ENCODE results near the gene OR9Q2. TPM values are rescaled to one million over a fixed set of nuclear protein-coding genes. Genes with fewer than 3 reads are reported as not detected.

OR9Q2 gene
- polyA plus RNA-seq (2013, experiment 1 of 4) = not detected
- polyA plus RNA-seq (2013, experiment 2 of 4) = not detected
- not detected for polyA plus RNA-seq (2013, experiment 3 of 4)
- polyA plus RNA-seq (2013, experiment 4 of 4) = not detected

GRCh38 chr11:58188770-58189169 lies at the start of gene OR9Q2:
OR9Q2 (plus strand) TSS chr11:58189070; CDS start chr11:58190491, 1,421 bp downstream.
- Histone ChIP-seq H3K4me3 (ENCODE audit: insufficient read depth, low read depth, low read length) (no peak within 1 kb of the TSS), H3K9me3 (ENCODE audit: control insufficient read depth, low read length) (no peaks in the 10 kb centered on the region), H3K27ac (ENCODE audit: insufficient read depth, low read depth, low read length, poor library complexity, severe bottlenecking) (no peak within 1 kb of the TSS), H3K36me3 (ENCODE audit: control insufficient read depth, insufficient read depth, low read length) (no peaks in the 10 kb centered on the region), H3K27me3 (ENCODE audit: control insufficient read depth, insufficient read depth, low read length, poor library complexity, severe bottlenecking) (no peaks in the 10 kb centered on the region), H3K4me1 (ENCODE audit: control insufficient read depth, insufficient read depth, low read length) (no peaks in the 10 kb centered on the region)
- 85 to 88% methylated on average over 2 of the region's 2 CpGs for WGBS, 2 experiments

GRCh38 chr11:58142761-58143160 lies 46.1 kb upstream of the OR9Q2 start:
- WGBS, 2 experiments = 88 to 91% methylated on average over 1 of the region's 1 CpG

GRCh38 chr11:58152781-58153180 lies 36.1 kb upstream of the OR9Q2 start:
- no peak overlapping the region for H3K27ac ChIP-seq (ENCODE audit: insufficient read depth, low read depth, low read length, poor library complexity, severe bottlenecking)
- WGBS, 2 experiments = 91% methylated on average over 3 of the region's 3 CpGs
- no peaks in the 10 kb centered on the region for H3K36me3 ChIP-seq (ENCODE audit: control insufficient read depth, insufficient read depth, low read length)
- H3K27me3 ChIP-seq (ENCODE audit: control insufficient read depth, insufficient read depth, low read length, poor library complexity, severe bottlenecking) = no peaks in the 10 kb centered on the region
- H3K4me1 ChIP-seq (ENCODE audit: control insufficient read depth, insufficient read depth, low read length) = no peaks in the 10 kb centered on the region
- no peak overlapping the region for H3K4me3 ChIP-seq (ENCODE audit: insufficient read depth, low read depth, low read length)
- no peaks in the 10 kb centered on the region for H3K9me3 ChIP-seq (ENCODE audit: control insufficient read depth, low read length)

More at GRCh38 chr11:58142761-58143160, 46.1 kb upstream of the OR9Q2 start:
- H3K4me1 ChIP-seq (ENCODE audit: control insufficient read depth, insufficient read depth, low read length) = no peaks in the 10 kb centered on the region
- no peak overlapping the region for H3K4me3 ChIP-seq (ENCODE audit: insufficient read depth, low read depth, low read length)
- no peaks in the 10 kb centered on the region for H3K9me3 ChIP-seq (ENCODE audit: control insufficient read depth, low read length)
- no peaks in the 10 kb centered on the region for H3K36me3 ChIP-seq (ENCODE audit: control insufficient read depth, insufficient read depth, low read length)
- H3K27me3 ChIP-seq (ENCODE audit: control insufficient read depth, insufficient read depth, low read length, poor library complexity, severe bottlenecking) = no peaks in the 10 kb centered on the region
- H3K27ac ChIP-seq (ENCODE audit: insufficient read depth, low read depth, low read length, poor library complexity, severe bottlenecking) = no peak overlapping the region

- WGBS, 2 experiments = 84 to 96% methylated on average over 2 to 4 of the region's 4 CpGs
- H3K9me3 ChIP-seq (ENCODE audit: control insufficient read depth, low read length) = no peaks in the 10 kb centered on the region
- H3K4me1 ChIP-seq (ENCODE audit: control insufficient read depth, insufficient read depth, low read length) = no peaks in the 10 kb centered on the region
- no peaks in the 10 kb centered on the region for H3K27me3 ChIP-seq (ENCODE audit: control insufficient read depth, insufficient read depth, low read length, poor library complexity, severe bottlenecking)
- no peaks in the 10 kb centered on the region for H3K36me3 ChIP-seq (ENCODE audit: control insufficient read depth, insufficient read depth, low read length)
- no peak overlapping the region for H3K4me3 ChIP-seq (ENCODE audit: insufficient read depth, low read depth, low read length)
- H3K27ac ChIP-seq (ENCODE audit: insufficient read depth, low read depth, low read length, poor library complexity, severe bottlenecking) = no peak overlapping the region
Measured at GRCh38 chr11:58164389-58164788, 24.5 kb upstream of the OR9Q2 start.

- 95 to 100% methylated on average over 1 of the region's 1 CpG for WGBS, 2 experiments
- H3K4me1 ChIP-seq (ENCODE audit: control insufficient read depth, insufficient read depth, low read length) = no peaks in the 10 kb centered on the region
- H3K27me3 ChIP-seq (ENCODE audit: control insufficient read depth, insufficient read depth, low read length, poor library complexity, severe bottlenecking) = no peaks in the 10 kb centered on the region
- no peak overlapping the region for H3K27ac ChIP-seq (ENCODE audit: insufficient read depth, low read depth, low read length, poor library complexity, severe bottlenecking)
- no peaks in the 10 kb centered on the region for H3K9me3 ChIP-seq (ENCODE audit: control insufficient read depth, low read length)
- no peaks in the 10 kb centered on the region for H3K36me3 ChIP-seq (ENCODE audit: control insufficient read depth, insufficient read depth, low read length)
- no peak overlapping the region for H3K4me3 ChIP-seq (ENCODE audit: insufficient read depth, low read depth, low read length)
Measured at GRCh38 chr11:58164990-58165389, 23.9 kb upstream of the OR9Q2 start.

- H3K27ac ChIP-seq (ENCODE audit: insufficient read depth, low read depth, low read length, poor library complexity, severe bottlenecking) = no peak overlapping the region
- no peaks in the 10 kb centered on the region for H3K27me3 ChIP-seq (ENCODE audit: control insufficient read depth, insufficient read depth, low read length, poor library complexity, severe bottlenecking)
- no peaks in the 10 kb centered on the region for H3K36me3 ChIP-seq (ENCODE audit: control insufficient read depth, insufficient read depth, low read length)
- no peak overlapping the region for H3K4me3 ChIP-seq (ENCODE audit: insufficient read depth, low read depth, low read length)
- no peaks in the 10 kb centered on the region for H3K9me3 ChIP-seq (ENCODE audit: control insufficient read depth, low read length)
- WGBS, 2 experiments = 94 to 95% methylated on average over 7 of the region's 7 CpGs
- H3K4me1 ChIP-seq (ENCODE audit: control insufficient read depth, insufficient read depth, low read length) = no peaks in the 10 kb centered on the region
Measured at GRCh38 chr11:58165504-58166106, 23.3 kb upstream of the OR9Q2 start.

- Histone ChIP-seq H3K36me3 (ENCODE audit: control insufficient read depth, insufficient read depth, low read length) (no peaks in the 10 kb centered on the region), H3K9me3 (ENCODE audit: control insufficient read depth, low read length) (no peaks in the 10 kb centered on the region)
Measured at GRCh38 chr11:58177409-58178054, 11.3 kb upstream of the OR9Q2 start.

GRCh38 chr11:58178444-58178843 lies 10.4 kb upstream of the OR9Q2 start:
- Histone ChIP-seq H3K27me3 (ENCODE audit: control insufficient read depth, insufficient read depth, low read length, poor library complexity, severe bottlenecking) (no peaks in the 10 kb centered on the region), H3K9me3 (ENCODE audit: control insufficient read depth, low read length) (no peaks in the 10 kb centered on the region), H3K36me3 (ENCODE audit: control insufficient read depth, insufficient read depth, low read length) (no peaks in the 10 kb centered on the region), H3K4me3 (ENCODE audit: insufficient read depth, low read depth, low read length) (no peak overlapping the region), H3K4me1 (ENCODE audit: control insufficient read depth, insufficient read depth, low read length) (no peaks in the 10 kb centered on the region), H3K27ac (ENCODE audit: insufficient read depth, low read depth, low read length, poor library complexity, severe bottlenecking) (no peak overlapping the region)
- WGBS, 2 experiments = 91 to 95% methylated on average over 6 of the region's 6 CpGs

More at GRCh38 chr11:58177409-58178054, 11.3 kb upstream of the OR9Q2 start:
- Histone ChIP-seq H3K27ac (ENCODE audit: insufficient read depth, low read depth, low read length, poor library complexity, severe bottlenecking) (no peak overlapping the region), H3K4me1 (ENCODE audit: control insufficient read depth, insufficient read depth, low read length) (no peaks in the 10 kb centered on the region), H3K4me3 (ENCODE audit: insufficient read depth, low read depth, low read length) (no peak overlapping the region), H3K27me3 (ENCODE audit: control insufficient read depth, insufficient read depth, low read length, poor library complexity, severe bottlenecking) (no peaks in the 10 kb centered on the region)
- 91 to 92% methylated on average over 3 to 4 of the region's 5 CpGs for WGBS, 2 experiments

- Histone ChIP-seq H3K4me3 (ENCODE audit: insufficient read depth, low read depth, low read length) (no peak overlapping the region), H3K36me3 (ENCODE audit: control insufficient read depth, insufficient read depth, low read length) (no peaks in the 10 kb centered on the region), H3K27me3 (ENCODE audit: control insufficient read depth, insufficient read depth, low read length, poor library complexity, severe bottlenecking) (no peaks in the 10 kb centered on the region), H3K27ac (ENCODE audit: insufficient read depth, low read depth, low read length, poor library complexity, severe bottlenecking) (no peak overlapping the region), H3K4me1 (ENCODE audit: control insufficient read depth, insufficient read depth, low read length) (no peaks in the 10 kb centered on the region), H3K9me3 (ENCODE audit: control insufficient read depth, low read length) (no peaks in the 10 kb centered on the region)
- WGBS, 2 experiments = 85 to 90% methylated on average over 7 of the region's 7 CpGs
Measured at GRCh38 chr11:58179648-58180047, 9.2 kb upstream of the OR9Q2 start.

GRCh38 chr11:58186938-58187337 lies 1.9 kb upstream of the OR9Q2 start:
- Histone ChIP-seq H3K4me3 (ENCODE audit: insufficient read depth, low read depth, low read length) (no peak overlapping the region), H3K9me3 (ENCODE audit: control insufficient read depth, low read length) (no peaks in the 10 kb centered on the region), H3K27ac (ENCODE audit: insufficient read depth, low read depth, low read length, poor library complexity, severe bottlenecking) (no peak overlapping the region), H3K36me3 (ENCODE audit: control insufficient read depth, insufficient read depth, low read length) (no peaks in the 10 kb centered on the region), H3K27me3 (ENCODE audit: control insufficient read depth, insufficient read depth, low read length, poor library complexity, severe bottlenecking) (no peaks in the 10 kb centered on the region), H3K4me1 (ENCODE audit: control insufficient read depth, insufficient read depth, low read length) (no peaks in the 10 kb centered on the region)
- 94 to 96% methylated on average over 4 of the region's 4 CpGs for WGBS, 2 experiments

All from ectodermal cell (in vitro differentiated cells).